Choroid plexus epithelial cell (primary cell): ENCODE results near the gene MYD88.

Source experiments
- DNase-seq: peaks from one replicate; pipeline ENCODE4 v3.0.0-alpha.2; 2010; ENCODE audit warnings: low read depth
- H3K4me3 ChIP-seq: 2 replicates; pipeline ENCODE4 v1.5.1; 2011; ENCODE audit warnings: low read depth, mild to moderate bottlenecking, control low read depth, low read length, moderate library complexity
- TF ChIP-seq, protein P1 (sequence below): conservative IDR thresholded peaks from 2 replicates; pipeline ENCODE4 v1.5.1; 2011; ENCODE audit warnings: low read depth, mild to moderate bottlenecking, control low read depth, inconsistent platforms, low read length, moderate library complexity

The MYD88 gene

DNA sequence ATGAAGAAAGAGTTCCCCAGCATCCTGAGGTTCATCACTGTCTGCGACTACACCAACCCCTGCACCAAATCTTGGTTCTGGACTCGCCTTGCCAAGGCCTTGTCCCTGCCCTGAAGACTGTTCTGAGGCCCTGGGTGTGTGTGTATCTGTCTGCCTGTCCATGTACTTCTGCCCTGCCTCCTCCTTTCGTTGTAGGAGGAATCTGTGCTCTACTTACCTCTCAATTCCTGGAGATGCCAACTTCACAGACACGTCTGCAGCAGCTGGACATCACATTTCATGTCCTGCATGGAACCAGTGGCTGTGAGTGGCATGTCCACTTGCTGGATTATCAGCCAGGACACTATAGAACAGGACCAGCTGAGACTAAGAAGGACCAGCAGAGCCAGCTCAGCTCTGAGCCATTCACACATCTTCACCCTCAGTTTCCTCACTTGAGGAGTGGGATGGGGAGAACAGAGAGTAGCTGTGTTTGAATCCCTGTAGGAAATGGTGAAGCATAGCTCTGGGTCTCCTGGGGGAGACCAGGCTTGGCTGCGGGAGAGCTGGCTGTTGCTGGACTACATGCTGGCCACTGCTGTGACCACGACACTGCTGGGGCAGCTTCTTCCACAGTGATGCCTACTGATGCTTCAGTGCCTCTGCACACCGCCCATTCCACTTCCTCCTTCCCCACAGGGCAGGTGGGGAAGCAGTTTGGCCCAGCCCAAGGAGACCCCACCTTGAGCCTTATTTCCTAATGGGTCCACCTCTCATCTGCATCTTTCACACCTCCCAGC is 2.9 kb downstream of the MYD88 start:
- no peak for DNase-seq
- TF ChIP-seq, protein P1, sequence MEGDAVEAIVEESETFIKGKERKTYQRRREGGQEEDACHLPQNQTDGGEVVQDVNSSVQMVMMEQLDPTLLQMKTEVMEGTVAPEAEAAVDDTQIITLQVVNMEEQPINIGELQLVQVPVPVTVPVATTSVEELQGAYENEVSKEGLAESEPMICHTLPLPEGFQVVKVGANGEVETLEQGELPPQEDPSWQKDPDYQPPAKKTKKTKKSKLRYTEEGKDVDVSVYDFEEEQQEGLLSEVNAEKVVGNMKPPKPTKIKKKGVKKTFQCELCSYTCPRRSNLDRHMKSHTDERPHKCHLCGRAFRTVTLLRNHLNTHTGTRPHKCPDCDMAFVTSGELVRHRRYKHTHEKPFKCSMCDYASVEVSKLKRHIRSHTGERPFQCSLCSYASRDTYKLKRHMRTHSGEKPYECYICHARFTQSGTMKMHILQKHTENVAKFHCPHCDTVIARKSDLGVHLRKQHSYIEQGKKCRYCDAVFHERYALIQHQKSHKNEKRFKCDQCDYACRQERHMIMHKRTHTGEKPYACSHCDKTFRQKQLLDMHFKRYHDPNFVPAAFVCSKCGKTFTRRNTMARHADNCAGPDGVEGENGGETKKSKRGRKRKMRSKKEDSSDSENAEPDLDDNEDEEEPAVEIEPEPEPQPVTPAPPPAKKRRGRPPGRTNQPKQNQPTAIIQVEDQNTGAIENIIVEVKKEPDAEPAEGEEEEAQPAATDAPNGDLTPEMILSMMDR = no peak
- no peak overlapping the region for H3K4me3 ChIP-seq

GRCh38 chr3:38141952-38142273 is 3.5 kb downstream of the MYD88 start:
- TF ChIP-seq, protein P1 = no peak
- DNase-seq = no peak
- no peak overlapping the region for H3K4me3 ChIP-seq

DNA sequence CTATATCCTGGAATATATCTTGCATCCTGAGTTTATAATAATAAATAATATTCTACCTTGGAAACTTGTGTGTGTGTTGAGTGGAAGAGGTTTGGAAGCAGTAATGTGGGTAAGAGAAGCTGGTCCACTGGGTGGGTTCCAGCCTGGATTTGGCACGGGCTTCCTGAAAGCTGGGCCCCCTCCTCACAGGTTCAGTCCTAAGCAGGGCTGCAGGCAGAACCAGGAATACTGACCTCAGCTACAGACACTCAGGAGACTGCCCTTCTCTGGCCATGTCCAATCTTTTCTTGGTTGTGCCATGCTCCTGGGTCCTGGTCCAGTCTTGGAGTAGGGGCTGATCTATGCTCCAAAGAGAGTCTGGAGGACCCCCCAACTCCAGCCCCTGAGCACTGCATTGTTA is 4.5 kb downstream of the MYD88 start:
- TF ChIP-seq, protein P1 = no peak
- DNase-seq = no peak
- H3K4me3 ChIP-seq = no peak overlapping the region

DNA sequence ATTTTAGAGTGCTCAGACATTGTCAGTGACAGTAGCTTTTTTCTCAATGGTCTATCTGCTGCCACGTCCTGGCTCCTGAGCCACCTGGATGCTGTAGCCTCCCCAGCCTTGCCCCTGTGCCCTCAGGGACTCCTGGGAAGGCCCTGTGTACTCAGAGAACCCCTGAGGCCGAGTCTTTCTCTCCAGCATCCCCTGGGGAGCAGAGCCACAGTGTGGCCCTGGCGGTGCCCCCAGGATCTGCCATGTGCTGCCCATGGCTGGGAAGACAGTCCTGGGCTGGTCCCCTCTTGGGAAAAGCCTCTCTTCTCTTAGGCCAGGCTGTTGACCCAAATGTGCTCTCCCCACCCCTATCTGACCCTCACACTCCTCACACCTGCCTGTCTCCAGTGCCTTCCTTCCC is 5.0 kb downstream of the MYD88 start:
- TF ChIP-seq, protein P1 = no peak
- no peak overlapping the region for H3K4me3 ChIP-seq
- DNase-seq = no peak

GRCh38 chr3:38146504-38146903 is 8.0 kb downstream of the MYD88 start:
- TF ChIP-seq, protein P1 = no peak
- H3K4me3 ChIP-seq = no peak overlapping the region
- no peak for DNase-seq

- no peak for DNase-seq
- H3K4me3 ChIP-seq = no peak overlapping the region
- TF ChIP-seq, protein P1 = no peak
These were observed 9.0 kb downstream of the MYD88 start for GRCh38 chr3:38147421-38147820.

GRCh38 chr3:38148311-38148882 is 9.9 kb downstream of the MYD88 start:
- TF ChIP-seq, protein P1 = no peak
- no peak overlapping the region for H3K4me3 ChIP-seq
- DNase-seq = no peak
